ENCODE results near the gene RPL31. TPM values are rescaled to one million over a fixed set of nuclear protein-coding genes. Genes with fewer than 3 reads are reported as not detected.

RPL31 gene
- total RNA-seq, 1 experiment from 2014 or later: 1,158 TPM

DNA sequence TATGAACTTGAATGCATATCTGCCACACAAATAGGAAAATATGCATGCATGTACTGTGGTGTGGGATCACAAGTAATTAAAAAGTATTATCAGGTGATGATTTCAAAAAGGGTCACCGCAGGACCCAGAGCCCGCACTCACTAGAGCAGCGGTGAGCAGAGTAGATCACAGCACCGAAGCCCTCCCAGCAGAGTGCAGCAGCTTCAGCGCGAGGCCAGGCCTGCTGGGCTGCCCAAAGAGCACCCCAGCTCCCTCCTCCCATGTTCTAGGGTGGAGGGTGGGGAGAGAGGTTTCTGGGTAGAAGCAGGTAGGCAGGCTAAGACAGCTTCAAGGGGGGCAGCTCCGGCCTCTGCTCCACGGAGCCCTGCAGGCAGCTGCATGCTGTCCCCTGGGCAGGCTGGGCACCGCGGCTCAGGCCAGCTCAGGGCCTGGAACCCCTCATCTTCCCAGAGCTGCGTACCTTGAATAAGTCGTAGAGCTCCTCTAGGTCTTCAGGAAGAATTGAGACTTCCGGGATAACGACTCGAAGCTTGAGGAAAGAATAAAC lies 24.9 kb downstream of the RPL31 start:
- no peak overlapping the region for H3K4me3 Mint-ChIP-seq (ENCODE audit: low read depth, unreplicated experiment)
- no TSS peak for BruUV-seq (replicated peaks)

DNA sequence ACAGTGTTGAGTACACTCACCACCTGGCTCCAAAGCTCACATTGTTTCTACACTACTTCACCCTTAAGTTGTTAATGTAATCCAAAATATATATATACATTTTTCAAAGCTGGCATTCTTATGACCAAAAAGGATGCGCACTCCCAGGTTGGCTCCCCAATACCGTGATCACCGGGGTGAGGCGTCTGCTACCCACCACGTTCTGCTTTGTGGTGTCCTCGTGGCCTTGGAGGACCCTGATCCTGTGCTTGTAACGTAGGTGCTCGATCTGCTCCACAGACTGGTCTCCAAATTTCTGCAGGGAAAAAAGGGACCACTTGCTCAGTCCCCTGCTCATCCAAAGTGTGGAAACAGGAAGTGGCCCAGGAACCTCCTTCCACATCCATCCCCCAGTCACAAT lies 25.8 kb downstream of the RPL31 start:
- TF ChIP-seq, protein P1, sequence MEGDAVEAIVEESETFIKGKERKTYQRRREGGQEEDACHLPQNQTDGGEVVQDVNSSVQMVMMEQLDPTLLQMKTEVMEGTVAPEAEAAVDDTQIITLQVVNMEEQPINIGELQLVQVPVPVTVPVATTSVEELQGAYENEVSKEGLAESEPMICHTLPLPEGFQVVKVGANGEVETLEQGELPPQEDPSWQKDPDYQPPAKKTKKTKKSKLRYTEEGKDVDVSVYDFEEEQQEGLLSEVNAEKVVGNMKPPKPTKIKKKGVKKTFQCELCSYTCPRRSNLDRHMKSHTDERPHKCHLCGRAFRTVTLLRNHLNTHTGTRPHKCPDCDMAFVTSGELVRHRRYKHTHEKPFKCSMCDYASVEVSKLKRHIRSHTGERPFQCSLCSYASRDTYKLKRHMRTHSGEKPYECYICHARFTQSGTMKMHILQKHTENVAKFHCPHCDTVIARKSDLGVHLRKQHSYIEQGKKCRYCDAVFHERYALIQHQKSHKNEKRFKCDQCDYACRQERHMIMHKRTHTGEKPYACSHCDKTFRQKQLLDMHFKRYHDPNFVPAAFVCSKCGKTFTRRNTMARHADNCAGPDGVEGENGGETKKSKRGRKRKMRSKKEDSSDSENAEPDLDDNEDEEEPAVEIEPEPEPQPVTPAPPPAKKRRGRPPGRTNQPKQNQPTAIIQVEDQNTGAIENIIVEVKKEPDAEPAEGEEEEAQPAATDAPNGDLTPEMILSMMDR (IDR thresholded peaks at IDR 0.05; ENCODE audit: unreplicated experiment): no peak
- no peak for DNase-seq
- Mint-ChIP-seq H3K9me3 (ENCODE audit: low read depth, unreplicated experiment) (no peaks in the 10 kb centered on the region), H3K4me1 (ENCODE audit: low read depth, unreplicated experiment) (no peaks in the 10 kb centered on the region), H3K36me3 (ENCODE audit: insufficient read depth, unreplicated experiment) (peaks cover 42% of the 10 kb centered on the region), H3K27ac (ENCODE audit: unreplicated experiment) (no peak overlapping the region), H3K27me3 (ENCODE audit: unreplicated experiment) (no peaks in the 10 kb centered on the region), H3K4me3 (ENCODE audit: low read depth, unreplicated experiment) (no peak overlapping the region)
- CTCF ChIA-PET: no interaction called here
- BruUV-seq (replicated peaks): no TSS peak
- intact Hi-C loops (cut with micrococcal nuclease; ENCODE audit: unreplicated experiment): no loop called here

More for the DNA sequence above, 24.9 kb downstream of the RPL31 start:
- TF ChIP-seq, protein P1 (IDR thresholded peaks at IDR 0.05; ENCODE audit: unreplicated experiment): no peak
- no peaks in the 10 kb centered on the region for H3K27me3 Mint-ChIP-seq (ENCODE audit: unreplicated experiment)
- CTCF ChIA-PET: interaction anchor here (0.6 kb wide), 1 partner anchor 314 kb away, joined by 10 read pairs; no protein-coding TSS in a partner anchor
- intact Hi-C loops (cut with micrococcal nuclease; ENCODE audit: unreplicated experiment): no loop called here
- H3K9me3 Mint-ChIP-seq (ENCODE audit: low read depth, unreplicated experiment): no peaks in the 10 kb centered on the region
- no peak overlapping the region for H3K27ac Mint-ChIP-seq (ENCODE audit: unreplicated experiment)
- no peak for DNase-seq
- peaks cover 39% of the 10 kb centered on the region for H3K36me3 Mint-ChIP-seq (ENCODE audit: insufficient read depth, unreplicated experiment)
- H3K4me1 Mint-ChIP-seq (ENCODE audit: low read depth, unreplicated experiment): no peaks in the 10 kb centered on the region

DNA sequence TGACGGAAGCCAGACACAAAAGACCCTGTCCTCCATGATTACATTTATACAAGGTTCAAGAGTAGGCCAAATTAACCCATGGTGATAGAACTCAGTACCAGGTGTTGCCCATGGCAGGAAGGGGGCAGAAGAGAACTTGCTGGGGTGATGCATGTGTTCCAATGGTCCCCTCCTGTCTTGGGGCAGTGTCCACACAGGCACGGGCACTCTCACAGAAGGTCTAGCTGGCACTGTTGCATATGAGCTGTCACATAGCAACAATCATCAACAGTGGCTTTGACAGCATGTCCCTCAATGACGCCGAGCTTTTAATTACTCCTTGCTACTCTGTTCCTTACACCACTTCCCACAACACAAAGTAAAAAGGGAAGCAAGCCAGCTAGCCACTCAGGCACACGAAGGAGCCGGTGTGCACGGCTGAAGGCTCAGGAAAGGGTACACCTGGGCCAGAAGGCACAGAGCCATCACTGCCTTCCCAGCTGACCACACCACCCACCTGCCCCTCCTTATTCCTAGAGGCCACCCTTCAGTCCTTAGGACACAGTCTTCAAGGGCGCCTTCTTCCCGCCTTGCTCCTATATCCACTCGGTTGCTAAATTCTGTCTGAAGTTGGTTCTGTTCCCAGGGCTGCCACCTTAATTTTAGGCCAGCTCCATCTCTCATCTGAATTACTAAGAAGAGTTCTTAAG lies 28.9 kb downstream of the RPL31 start:
- CTCF ChIA-PET: interaction anchor here (1.1 kb wide), 1 partner anchor 175 kb away, joined by 4 read pairs; no protein-coding TSS in a partner anchor

GRCh38 chr2:101032084-101032776 lies 30.1 kb downstream of the RPL31 start:
- no peaks in the 10 kb centered on the region for H3K4me1 Mint-ChIP-seq (ENCODE audit: low read depth, unreplicated experiment)
- TF ChIP-seq, protein P1 (IDR thresholded peaks at IDR 0.05; ENCODE audit: unreplicated experiment): no peak
- intact Hi-C loops (cut with micrococcal nuclease; ENCODE audit: unreplicated experiment): no loop called here
- peaks cover 54% of the 10 kb centered on the region for H3K36me3 Mint-ChIP-seq (ENCODE audit: insufficient read depth, unreplicated experiment)
- DNase-seq: no peak
- CTCF ChIA-PET: interaction anchor here (0.6 to 0.7 kb wide), 2 partner anchors 9 to 1425 kb away, joined by 3 read pairs; no protein-coding TSS in a partner anchor
- no peak overlapping the region for H3K27ac Mint-ChIP-seq (ENCODE audit: unreplicated experiment)
- H3K4me3 Mint-ChIP-seq (ENCODE audit: low read depth, unreplicated experiment): no peak overlapping the region
- BruUV-seq (replicated peaks): no TSS peak
- no peaks in the 10 kb centered on the region for H3K27me3 Mint-ChIP-seq (ENCODE audit: unreplicated experiment)
- H3K9me3 Mint-ChIP-seq (ENCODE audit: low read depth, unreplicated experiment): no peaks in the 10 kb centered on the region

More for the DNA sequence above, 28.9 kb downstream of the RPL31 start:
- Mint-ChIP-seq H3K4me3 (ENCODE audit: low read depth, unreplicated experiment) (no peak overlapping the region), H3K27ac (ENCODE audit: unreplicated experiment) (no peak overlapping the region), H3K9me3 (ENCODE audit: low read depth, unreplicated experiment) (no peaks in the 10 kb centered on the region), H3K4me1 (ENCODE audit: low read depth, unreplicated experiment) (no peaks in the 10 kb centered on the region), H3K36me3 (ENCODE audit: insufficient read depth, unreplicated experiment) (peaks cover 52% of the 10 kb centered on the region), H3K27me3 (ENCODE audit: unreplicated experiment) (no peaks in the 10 kb centered on the region)
- DNase-seq: no peak
- intact Hi-C loops (cut with micrococcal nuclease; ENCODE audit: unreplicated experiment): no loop called here
- TF ChIP-seq, protein P1 (IDR thresholded peaks at IDR 0.05; ENCODE audit: unreplicated experiment): no peak
- BruUV-seq (replicated peaks): no TSS peak

All from Calu3 (cell line).